Endothelial cell of umbilical vein (primary cell): ENCODE data around the gene PARVA. TPM values are rescaled to one million over a fixed set of nuclear protein-coding genes. Genes with fewer than 3 reads are reported as not detected.

Experiments used
- BruUV-seq: library from RNA; stranded (reverse); fragments of 400-500 nt; replicated peaks from 2 replicates; lab custom pipeline; 2021; lab: Mats Ljungman, UMichigan
- CTCF ChIA-PET: fragments of 300-600, 350-600 bp; sonication (Branson Sonifier 250); formaldehyde crosslinking; loops from one replicate; lab custom pipeline; 2021; ENCODE audit warnings: antibody characterized with exemption, inconsistent platforms; lab: Charles Lee
- POLR2A ChIA-PET: fragments of 300-600, 350-600 bp; sonication (Branson Sonifier 250); formaldehyde crosslinking; loops from one replicate; lab custom pipeline; 2021; ENCODE audit warnings: antibody characterized with exemption, inconsistent platforms; lab: Charles Lee
- DNase-seq: peaks from one replicate; pipeline ENCODE4 v3.0.0-alpha.2; 2011; ENCODE audit warnings: low read depth, low spot score
- FAIRE-seq: peaks from 2 replicates; lab custom pipeline; 2011; peaks lifted over from hg19 to GRCh38; lab: Jason Lieb, UNC
- H2AFZ ChIP-seq: 2 replicates; pipeline ENCODE4 v1.6.0; 2012; ENCODE audit warnings: low read depth, low read length, control low read depth, inconsistent platforms
- H3K27ac ChIP-seq: 2 replicates; pipeline ENCODE4 v1.5.1; 2011; ENCODE audit warnings: low read depth, mild to moderate bottlenecking, control low read depth, low read length, moderate library complexity; ENCODE audit not compliant: insufficient read depth
- H3K27me3 ChIP-seq, 2 experiments: 2 replicates each; pipeline versions ENCODE4 v1.6.0 to v1.6.1; 2011; ENCODE audit warnings: low read length in 2 of 2, mixed read lengths in 1 of 2; ENCODE audit not compliant: control insufficient read depth in 2 of 2, insufficient read depth in 2 of 2
- H3K36me3 ChIP-seq, 2 experiments: 2 replicates in 1 of 2; 3 replicates in 1 of 2; pipeline ENCODE4 v1.5.1; 2011; ENCODE audit warnings: low read length in 2 of 2, mild to moderate bottlenecking in 1 of 2, moderate library complexity in 1 of 2; ENCODE audit not compliant: control insufficient read depth in 2 of 2, insufficient read depth in 2 of 2; ENCODE audit errors: extremely low read depth in 1 of 2
- H3K4me1 ChIP-seq: 3 replicates; pipeline ENCODE4 v1.5.1; 2011; ENCODE audit warnings: mild to moderate bottlenecking, low read length; ENCODE audit not compliant: control insufficient read depth, insufficient read depth; ENCODE audit errors: extremely low read depth
- H3K4me2 ChIP-seq: 2 replicates; pipeline ENCODE4 v1.6.1; 2011; ENCODE audit warnings: low read length, control low read depth, mixed read lengths; ENCODE audit not compliant: insufficient read depth
- H3K4me3 ChIP-seq, 3 experiments: fragments of 200-600 bp in 1 of 3; sonication (generic), shearing (Covaris generic) in 1 of 3; replicated peaks in 1 of 3; 2 replicates each; pipeline ENCODE4 v1.5.1; 2011 to 2016; ENCODE audit warnings: control low read depth in 3 of 3, low read length in 3 of 3, mild to moderate bottlenecking in 2 of 3, inconsistent platforms in 1 of 3, low read depth in 1 of 3, moderate library complexity in 1 of 3; ENCODE audit not compliant: insufficient read depth in 1 of 3
- H3K79me2 ChIP-seq: 2 replicates; pipeline ENCODE4 v1.6.0; 2012; ENCODE audit warnings: low read length, inconsistent platforms; ENCODE audit not compliant: control insufficient read depth, insufficient read depth
- H3K9ac ChIP-seq: replicated peaks from 2 replicates; pipeline ENCODE3; 2011; ENCODE audit warnings: low read length, control low read depth; ENCODE audit not compliant: insufficient read depth; ENCODE audit errors: extremely low read depth
- H3K9me1 ChIP-seq: replicated peaks from 3 replicates; pipeline ENCODE4 v1.6.0; 2011; ENCODE audit warnings: mild to moderate bottlenecking, low read length; ENCODE audit not compliant: control insufficient read depth, insufficient read depth; ENCODE audit errors: extremely low read depth
- H3K9me3 ChIP-seq: replicated peaks from 2 replicates; pipeline ENCODE4 v1.5.1; 2012; ENCODE audit warnings: low read length, inconsistent platforms; ENCODE audit not compliant: control insufficient read depth, insufficient read depth
- H4K20me1 ChIP-seq: replicated peaks from 2 replicates; pipeline ENCODE3; 2011; ENCODE audit warnings: mild to moderate bottlenecking, low read length; ENCODE audit not compliant: control insufficient read depth, insufficient read depth; ENCODE audit errors: extremely low read depth
- EZH2 ChIP-seq: IDR thresholded peaks from 2 replicates; pipeline ENCODE4 v1.6.1; 2012; ENCODE audit warnings: borderline replicate concordance, low read depth, mild to moderate bottlenecking, moderate library complexity, low read length, inconsistent platforms; ENCODE audit not compliant: severe bottlenecking
- FOS ChIP-seq: IDR thresholded peaks from 2 replicates; pipeline ENCODE4 v1.6.1; 2011; ENCODE audit warnings: mild to moderate bottlenecking, low read length, moderate library complexity, borderline replicate concordance; ENCODE audit not compliant: insufficient read depth
- GATA2 ChIP-seq: IDR thresholded peaks from 2 replicates; pipeline ENCODE4 v1.7.0; 2011; ENCODE audit warnings: low read depth, mild to moderate bottlenecking, moderate library complexity, mixed read lengths, low read length; ENCODE audit not compliant: insufficient read length, insufficient read depth
- JUN ChIP-seq: IDR thresholded peaks from 2 replicates; pipeline ENCODE4 v1.6.1; 2011; ENCODE audit warnings: borderline replicate concordance, low read depth; ENCODE audit not compliant: insufficient read length, insufficient read depth
- MAX ChIP-seq: IDR thresholded peaks from 2 replicates; pipeline ENCODE4 v1.6.1; 2011; ENCODE audit not compliant: insufficient read depth, insufficient read length
- MYC ChIP-seq: IDR thresholded peaks from one replicate; pipeline ENCODE4 v1.6.1; 2011; ENCODE audit warnings: mild to moderate bottlenecking, low read depth, low read length
- POLR2A ChIP-seq: IDR thresholded peaks from 2 replicates; pipeline ENCODE4 v1.6.1; 2012; ENCODE audit warnings: low read depth, mild to moderate bottlenecking, control low read depth, low read length
- POLR2AphosphoS5 ChIP-seq: IDR thresholded peaks from 2 replicates; pipeline ENCODE4 v1.6.1; 2012; ENCODE audit warnings: low read depth, mild to moderate bottlenecking, control low read depth, low read length, moderate library complexity; ENCODE audit not compliant: insufficient read depth
- dilution Hi-C: fragments of 300-500 bp; cut with MboI; formaldehyde crosslinking; loops from one replicate; pipeline ENCODE4 v1.15.0; 2019; ENCODE audit warnings: low sequenced_read_pairs; ENCODE audit not compliant: extremely low pct_ligation_motif_present
- intact Hi-C: fragments of 100-400 bp; cut with micrococcal nuclease; formaldehyde crosslinking; loops from one replicate; pipeline ENCODE4 v1.10.0; 2022
- polyA plus RNA-seq, 4 experiments: library from polyadenylated mRNA; depleted of rRNA in 3 of 4; stranded (reverse) in 3 of 4; unstranded in 1 of 4; fragments of >200 nt; gene quantifications; 2 replicates each; pipeline versions ENCODE4 v1.2.1 to v1.2.3, GENCODE V29; 2011 to 2012; ENCODE audit warnings: missing spikeins in 1 of 4
- total RNA-seq: library from RNA; stranded (reverse); gene quantifications from 2 replicates; pipeline ENCODE4 v1.2.3, GENCODE V29; 2021
- TF ChIP-seq, protein P1 (sequence below), 2 donors: IDR thresholded peaks; 1 replicate in 1 of 2; 2 replicates in 1 of 2; pipeline ENCODE4 v1.5.1; 2011; ENCODE audit warnings: low read length in 2 of 2, mild to moderate bottlenecking in 2 of 2, moderate library complexity in 2 of 2, control low read depth in 1 of 2, inconsistent platforms in 1 of 2, low read depth in 1 of 2; ENCODE audit not compliant: insufficient read depth in 1 of 2; ENCODE audit errors: extremely low read depth in 1 of 2

Gene PARVA
- total and polyA plus RNA-seq, 2 donors (not counting 3 experiments of a cell fraction or from before 2014, with no cell fraction given), result 40.6 to 104 TPM

- Histone ChIP-seq H4K20me1 (no peaks in the 10 kb centered on the region), H3K4me3 (no peak overlapping the region), H3K79me2 (peaks cover 80% of the 10 kb centered on the region), H3K9me1 (no peaks in the 10 kb centered on the region), H2AFZ (no peak overlapping the region), H3K4me2 (no peak overlapping the region), H3K9ac (no peak overlapping the region), H3K36me3 (no peaks in the 10 kb centered on the region), H3K27me3 (no peaks in the 10 kb centered on the region), H3K27ac (no peak overlapping the region), H3K9me3 (no peaks in the 10 kb centered on the region), H3K4me1 (peaks cover 9% of the 10 kb centered on the region)
- dilution Hi-C loops, result no loop called here
- BruUV-seq, result no TSS peak
- ChIA-PET POLR2A (no interaction called here), CTCF (no interaction called here)
- no peak for DNase-seq
- no peak for TF ChIP-seq MAX
- TF ChIP-seq MYC, result no peak
- no peak for FAIRE-seq
- intact Hi-C loops, result no loop called here
These were observed 17.2 kb downstream of the PARVA start for GRCh38 chr11:12394601-12395000.

- dilution Hi-C loops (no loop called here), intact Hi-C loops (no loop called here)
- Histone ChIP-seq H3K9ac (no peak overlapping the region), H3K79me2 (peaks cover 75% of the 10 kb centered on the region), H2AFZ (no peak overlapping the region), H3K27ac (no peak overlapping the region), H4K20me1 (no peaks in the 10 kb centered on the region), H3K4me3 (no peak overlapping the region), H3K9me1 (no peaks in the 10 kb centered on the region), H3K36me3 (no peaks in the 10 kb centered on the region), H3K4me1 (peaks cover 9% of the 10 kb centered on the region), H3K27me3 (no peaks in the 10 kb centered on the region), H3K4me2 (no peak overlapping the region), H3K9me3 (no peaks in the 10 kb centered on the region)
- ChIA-PET CTCF (no interaction called here), POLR2A (no interaction called here)
- DNase-seq, result no peak
- TF ChIP-seq MYC (no peak), FOS (no peak), MAX (no peak), GATA2 (no peak), EZH2 (no peak), POLR2AphosphoS5 (no peak), POLR2A (no peak), JUN (no peak)
- TF ChIP-seq, protein P1, sequence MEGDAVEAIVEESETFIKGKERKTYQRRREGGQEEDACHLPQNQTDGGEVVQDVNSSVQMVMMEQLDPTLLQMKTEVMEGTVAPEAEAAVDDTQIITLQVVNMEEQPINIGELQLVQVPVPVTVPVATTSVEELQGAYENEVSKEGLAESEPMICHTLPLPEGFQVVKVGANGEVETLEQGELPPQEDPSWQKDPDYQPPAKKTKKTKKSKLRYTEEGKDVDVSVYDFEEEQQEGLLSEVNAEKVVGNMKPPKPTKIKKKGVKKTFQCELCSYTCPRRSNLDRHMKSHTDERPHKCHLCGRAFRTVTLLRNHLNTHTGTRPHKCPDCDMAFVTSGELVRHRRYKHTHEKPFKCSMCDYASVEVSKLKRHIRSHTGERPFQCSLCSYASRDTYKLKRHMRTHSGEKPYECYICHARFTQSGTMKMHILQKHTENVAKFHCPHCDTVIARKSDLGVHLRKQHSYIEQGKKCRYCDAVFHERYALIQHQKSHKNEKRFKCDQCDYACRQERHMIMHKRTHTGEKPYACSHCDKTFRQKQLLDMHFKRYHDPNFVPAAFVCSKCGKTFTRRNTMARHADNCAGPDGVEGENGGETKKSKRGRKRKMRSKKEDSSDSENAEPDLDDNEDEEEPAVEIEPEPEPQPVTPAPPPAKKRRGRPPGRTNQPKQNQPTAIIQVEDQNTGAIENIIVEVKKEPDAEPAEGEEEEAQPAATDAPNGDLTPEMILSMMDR (IDR thresholded peaks at IDR 0.05; ENCODE audit: extremely low read depth in 1 of 2, insufficient read depth in 1 of 2, low read depth in 1 of 2, low read length in 2 of 2), result no peak
- no peak for FAIRE-seq
- no TSS peak for BruUV-seq
These were observed 18.0 kb downstream of the PARVA start for GRCh38 chr11:12395333-12395732.
